Left ventricle myocardium inferior (tissue), 1 donor: ENCODE measurements around the gene REC114. TPM values are rescaled to one million over a fixed set of nuclear protein-coding genes. Genes with fewer than 3 reads are reported as not detected.

Experiments
- DNase-seq: peaks from one replicate; pipeline ENCODE4 v3.0.0-alpha.2; 2020
- H3K27ac ChIP-seq: fragments of 200-600 bp; replicated peaks from 2 replicates; pipeline ENCODE4 v1.8.0; 2021
- H3K27me3 ChIP-seq: fragments of 200-600 bp; 2 replicates; pipeline ENCODE4 v1.8.0; 2021; ENCODE audit warnings: low read depth
- H3K36me3 ChIP-seq: fragments of 200-600 bp; 2 replicates; pipeline ENCODE4 v1.8.0; 2021
- H3K4me1 ChIP-seq: fragments of 200-600 bp; 2 replicates; pipeline ENCODE4 v1.8.0; 2021
- H3K4me3 ChIP-seq: fragments of 200-600 bp; 2 replicates; pipeline ENCODE4 v1.8.0; 2021; ENCODE audit warnings: mild to moderate bottlenecking, moderate library complexity
- H3K9me3 ChIP-seq: fragments of 200-600 bp; replicated peaks from 2 replicates; pipeline ENCODE4 v1.8.0; 2021
- intact Hi-C: fragments of 100-400 bp; cut with micrococcal nuclease; formaldehyde crosslinking; loops from one replicate; pipeline ENCODE4 v1.11.0; 2022
- total RNA-seq: library from RNA; stranded (reverse); fragmentation: NEBNext Ultra II Directional; extraction: Animal tissue kit (Norgen Biotek cat#: 25700); gene quantifications from one replicate; pipeline ENCODE4 v1.2.1, GENCODE V29; 2021
- TF ChIP-seq, protein P1 (sequence below): fragments of 200-600 bp; IDR thresholded peaks from 2 replicates; pipeline ENCODE4 v1.8.0; 2021; ENCODE audit warnings: antibody characterized with exemption, mild to moderate bottlenecking, borderline replicate concordance
- donor health status: DM: no; HTN: yes; CAD: no; lungs with severe emphysema.

Gene REC114
- total RNA-seq, 1 donor from 2014 or later, result 1.4 TPM

DNA sequence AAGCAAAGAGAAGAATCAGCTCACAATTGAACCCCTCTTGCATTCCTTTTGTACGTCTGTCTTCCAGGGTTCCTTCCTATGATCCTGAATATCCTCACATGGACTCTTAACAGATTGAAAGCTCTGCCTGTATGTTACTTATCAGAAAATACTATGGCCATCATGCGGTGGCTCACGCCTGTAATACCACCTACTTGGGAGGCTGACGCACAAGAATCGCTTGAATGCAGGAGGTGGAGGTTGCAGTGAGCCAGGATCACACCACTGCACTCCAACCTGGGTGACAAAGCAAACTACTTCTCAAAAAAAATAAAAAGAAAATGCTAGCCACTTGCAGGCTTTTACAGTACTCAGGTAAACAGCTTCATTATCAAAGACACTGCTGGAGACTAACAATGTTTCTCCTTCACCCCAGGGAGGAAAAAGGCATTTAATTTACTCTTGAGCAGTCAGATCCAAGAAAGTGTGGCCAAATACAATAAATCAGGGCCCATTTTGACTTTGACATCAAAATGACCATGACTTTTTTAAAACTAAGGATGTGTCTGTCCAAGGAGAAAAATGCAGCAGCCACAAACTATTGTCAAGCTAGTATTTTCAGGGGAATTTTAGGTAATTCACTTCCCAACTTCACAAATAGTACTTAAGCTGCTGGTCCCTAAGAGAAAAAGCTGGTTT, 162.9 kb downstream of the REC114 start:
- H3K27me3 ChIP-seq, result no peaks in the 10 kb centered on the region
- intact Hi-C loops, result no loop called here
- no peak overlapping the region for H3K4me3 ChIP-seq
- no peaks in the 10 kb centered on the region for H3K36me3 ChIP-seq
- H3K4me1 ChIP-seq, result peaks cover 99% of the 10 kb centered on the region
- TF ChIP-seq, protein P1, sequence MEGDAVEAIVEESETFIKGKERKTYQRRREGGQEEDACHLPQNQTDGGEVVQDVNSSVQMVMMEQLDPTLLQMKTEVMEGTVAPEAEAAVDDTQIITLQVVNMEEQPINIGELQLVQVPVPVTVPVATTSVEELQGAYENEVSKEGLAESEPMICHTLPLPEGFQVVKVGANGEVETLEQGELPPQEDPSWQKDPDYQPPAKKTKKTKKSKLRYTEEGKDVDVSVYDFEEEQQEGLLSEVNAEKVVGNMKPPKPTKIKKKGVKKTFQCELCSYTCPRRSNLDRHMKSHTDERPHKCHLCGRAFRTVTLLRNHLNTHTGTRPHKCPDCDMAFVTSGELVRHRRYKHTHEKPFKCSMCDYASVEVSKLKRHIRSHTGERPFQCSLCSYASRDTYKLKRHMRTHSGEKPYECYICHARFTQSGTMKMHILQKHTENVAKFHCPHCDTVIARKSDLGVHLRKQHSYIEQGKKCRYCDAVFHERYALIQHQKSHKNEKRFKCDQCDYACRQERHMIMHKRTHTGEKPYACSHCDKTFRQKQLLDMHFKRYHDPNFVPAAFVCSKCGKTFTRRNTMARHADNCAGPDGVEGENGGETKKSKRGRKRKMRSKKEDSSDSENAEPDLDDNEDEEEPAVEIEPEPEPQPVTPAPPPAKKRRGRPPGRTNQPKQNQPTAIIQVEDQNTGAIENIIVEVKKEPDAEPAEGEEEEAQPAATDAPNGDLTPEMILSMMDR, result no peak
- peaks cover 3% of the 10 kb centered on the region for H3K9me3 ChIP-seq
- H3K27ac ChIP-seq, result peak overlapping the region; percentile 5
- DNase-seq, result no peak

DNA sequence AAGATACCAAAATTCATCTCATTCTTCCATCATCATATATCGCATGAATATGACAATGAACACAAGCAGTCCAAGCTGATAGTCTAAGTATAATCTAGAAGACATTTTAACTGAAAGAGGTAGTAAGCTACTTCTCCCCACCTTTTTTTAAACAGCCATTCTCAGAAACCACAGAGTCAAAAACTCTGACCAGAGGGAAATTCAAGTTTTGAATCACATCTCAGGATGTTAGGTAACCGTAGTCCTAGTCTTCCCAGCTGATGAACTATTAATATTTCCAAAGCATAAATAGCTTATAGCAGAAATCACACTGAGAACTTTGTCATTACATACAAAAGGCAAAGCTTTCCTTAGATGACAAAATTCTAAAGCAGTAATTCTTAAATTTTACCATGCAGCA, 164.4 kb downstream of the REC114 start:
- DNase-seq, result no peak
- TF ChIP-seq, protein P1, result no peak
- H3K4me3 ChIP-seq, result no peak overlapping the region
- intact Hi-C loops, result no loop called here
- no peaks in the 10 kb centered on the region for H3K27me3 ChIP-seq
- no peak overlapping the region for H3K27ac ChIP-seq
- H3K36me3 ChIP-seq, result no peaks in the 10 kb centered on the region
- H3K4me1 ChIP-seq, result peaks cover 99% of the 10 kb centered on the region
- H3K9me3 ChIP-seq, result peaks cover 3% of the 10 kb centered on the region

DNA sequence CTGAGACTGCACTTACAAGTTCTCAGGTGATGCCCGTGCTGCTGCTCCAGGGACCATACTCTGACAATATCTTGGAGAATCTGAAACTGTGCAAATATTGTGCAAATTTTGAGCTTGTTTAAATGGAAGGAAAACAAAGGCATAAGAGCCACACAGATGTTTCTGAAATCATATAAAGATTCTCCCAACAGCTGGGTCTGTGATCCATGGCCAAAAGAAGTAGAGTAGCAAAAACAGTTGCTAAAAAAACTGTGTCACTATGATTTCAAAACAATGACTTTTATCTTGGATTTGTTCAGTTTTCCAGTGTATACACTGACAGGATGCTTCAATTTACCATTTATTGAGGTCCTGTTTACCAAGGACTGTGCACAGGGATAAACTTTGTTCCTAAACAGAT, 164.9 kb downstream of the REC114 start:
- intact Hi-C loops, result no loop called here
- H3K9me3 ChIP-seq, result peaks cover 3% of the 10 kb centered on the region
- no peak for DNase-seq
- no peak overlapping the region for H3K4me3 ChIP-seq
- H3K27me3 ChIP-seq, result no peaks in the 10 kb centered on the region
- H3K36me3 ChIP-seq, result no peaks in the 10 kb centered on the region
- TF ChIP-seq, protein P1, result no peak
- no peak overlapping the region for H3K27ac ChIP-seq
- peaks cover 99% of the 10 kb centered on the region for H3K4me1 ChIP-seq

DNA sequence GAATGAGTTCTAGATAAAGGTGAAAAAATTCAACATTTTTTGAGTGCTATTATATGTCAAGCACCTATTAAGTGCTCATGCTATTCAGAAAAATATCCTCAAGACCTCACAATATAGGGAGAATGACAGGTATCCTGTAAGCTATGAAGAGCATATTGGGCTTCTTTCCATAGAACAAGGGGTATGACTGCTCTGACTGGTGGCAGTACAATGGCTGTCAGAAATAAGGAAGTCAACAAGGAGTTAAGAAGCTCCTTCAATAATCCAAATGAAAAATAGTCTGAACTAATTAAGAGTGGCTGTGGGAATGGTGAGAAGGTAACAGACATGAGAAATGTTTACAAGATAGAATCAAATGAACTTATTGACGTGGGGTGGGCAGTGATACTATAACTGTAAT, 165.5 kb downstream of the REC114 start:
- intact Hi-C loops, result no loop called here
- peaks cover 99% of the 10 kb centered on the region for H3K4me1 ChIP-seq
- H3K36me3 ChIP-seq, result no peaks in the 10 kb centered on the region
- H3K9me3 ChIP-seq, result peaks cover 3% of the 10 kb centered on the region
- no peak overlapping the region for H3K4me3 ChIP-seq
- H3K27me3 ChIP-seq, result no peaks in the 10 kb centered on the region
- TF ChIP-seq, protein P1, result no peak
- no peak for DNase-seq
- H3K27ac ChIP-seq, result no peak overlapping the region

DNA sequence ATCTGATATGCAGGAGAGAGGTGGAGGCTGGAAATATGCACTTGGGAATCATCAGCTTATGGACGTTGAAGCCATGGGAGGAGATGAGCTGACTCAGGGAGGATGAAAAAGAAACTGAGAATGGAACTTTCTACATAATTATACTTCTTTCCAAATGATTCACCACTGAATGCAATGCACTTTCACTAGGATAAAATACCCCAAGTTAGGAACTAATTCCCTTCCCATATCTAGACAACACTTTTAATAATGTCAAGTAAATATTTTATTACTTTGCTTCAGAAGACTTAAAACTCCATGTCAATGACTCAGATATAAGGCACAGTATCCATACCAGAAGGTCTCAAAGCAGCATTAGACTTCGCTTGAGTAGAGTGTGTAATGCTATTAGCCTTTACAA, 166.0 kb downstream of the REC114 start:
- H3K9me3 ChIP-seq, result peaks cover 3% of the 10 kb centered on the region
- intact Hi-C loops, result no loop called here
- no peak for DNase-seq
- no peaks in the 10 kb centered on the region for H3K27me3 ChIP-seq
- no peak overlapping the region for H3K4me3 ChIP-seq
- H3K27ac ChIP-seq, result no peak overlapping the region
- peaks cover 97% of the 10 kb centered on the region for H3K4me1 ChIP-seq
- TF ChIP-seq, protein P1, result no peak
- H3K36me3 ChIP-seq, result no peaks in the 10 kb centered on the region

Other genes starting within 250 kb of the REC114 start
- gene HCN4, start 74.2 kb upstream of the REC114 start, total RNA-seq, result 21.9 TPM
- 227 TPM for gene NPTN, start 190.2 kb downstream of the REC114 start, total RNA-seq
- 32.4 TPM for gene CD276, start 241.2 kb downstream of the REC114 start, total RNA-seq